A549 (cell line): ENCODE measurements around the gene BBS4.

Experiments used
- CEBPB ChIP-seq, 2 experiments: fragments of >200 bp in 1 of 2; sonication (Bioruptor Twin) in 1 of 2; formaldehyde crosslinking in 1 of 2; IDR thresholded peaks; 2 replicates each; pipeline ENCODE4 v1.6.1; 2012 to 2016
- CHD4 ChIP-seq: fragments of 200-600 bp; sonication (generic); IDR thresholded peaks from 2 replicates; pipeline ENCODE4 v1.6.1; 2016; ENCODE audit warnings: antibody characterized with exemption, mild to moderate bottlenecking, borderline replicate concordance
- EHMT2 ChIP-seq: fragments of 200-600 bp; sonication (generic); IDR thresholded peaks from 2 replicates; pipeline ENCODE4 v1.6.1; 2016; ENCODE audit warnings: antibody characterized with exemption, low read depth, mild to moderate bottlenecking, moderate library complexity
- POLR2A ChIP-seq: IDR thresholded peaks from 2 replicates; pipeline ENCODE4 v1.6.1; 2012; ENCODE audit warnings: mild to moderate bottlenecking, low read length
- RAD21 ChIP-seq, 2 experiments: fragments of >200 bp in 1 of 2; sonication (Bioruptor Twin) in 1 of 2; formaldehyde crosslinking in 1 of 2; IDR thresholded peaks in 1 of 2; conservative IDR thresholded peaks in 1 of 2; 2 replicates in 1 of 2; 3 replicates in 1 of 2; pipeline ENCODE4 v1.6.1; 2012 to 2018; ENCODE audit warnings: inconsistent platforms in 1 of 2
- TF ChIP-seq, protein P1 (sequence below): fragments of >200 bp; sonication (Bioruptor Twin); formaldehyde crosslinking; IDR thresholded peaks from 3 replicates; pipeline ENCODE4 v1.5.1; 2016

DNA sequence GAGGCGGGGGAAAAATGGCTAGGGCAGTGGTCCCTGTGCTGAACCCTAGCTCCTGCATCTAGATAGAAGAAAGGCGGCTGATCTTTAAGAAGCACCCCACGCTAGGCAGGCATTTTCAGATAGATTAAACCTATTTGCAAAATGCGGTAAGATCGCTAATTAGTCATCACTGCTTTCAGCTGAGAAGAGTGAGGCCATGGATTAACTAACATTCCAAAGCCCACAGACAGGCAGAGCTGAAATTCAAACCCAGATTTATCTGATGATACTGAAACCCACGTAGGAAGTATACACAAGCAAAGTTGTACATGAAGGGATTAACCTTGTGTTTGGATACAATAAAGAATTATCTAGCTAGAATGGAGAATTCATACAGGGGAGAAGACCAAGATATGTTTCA, 92.8 kb downstream of the BBS4 start:
- TF ChIP-seq, protein P1, sequence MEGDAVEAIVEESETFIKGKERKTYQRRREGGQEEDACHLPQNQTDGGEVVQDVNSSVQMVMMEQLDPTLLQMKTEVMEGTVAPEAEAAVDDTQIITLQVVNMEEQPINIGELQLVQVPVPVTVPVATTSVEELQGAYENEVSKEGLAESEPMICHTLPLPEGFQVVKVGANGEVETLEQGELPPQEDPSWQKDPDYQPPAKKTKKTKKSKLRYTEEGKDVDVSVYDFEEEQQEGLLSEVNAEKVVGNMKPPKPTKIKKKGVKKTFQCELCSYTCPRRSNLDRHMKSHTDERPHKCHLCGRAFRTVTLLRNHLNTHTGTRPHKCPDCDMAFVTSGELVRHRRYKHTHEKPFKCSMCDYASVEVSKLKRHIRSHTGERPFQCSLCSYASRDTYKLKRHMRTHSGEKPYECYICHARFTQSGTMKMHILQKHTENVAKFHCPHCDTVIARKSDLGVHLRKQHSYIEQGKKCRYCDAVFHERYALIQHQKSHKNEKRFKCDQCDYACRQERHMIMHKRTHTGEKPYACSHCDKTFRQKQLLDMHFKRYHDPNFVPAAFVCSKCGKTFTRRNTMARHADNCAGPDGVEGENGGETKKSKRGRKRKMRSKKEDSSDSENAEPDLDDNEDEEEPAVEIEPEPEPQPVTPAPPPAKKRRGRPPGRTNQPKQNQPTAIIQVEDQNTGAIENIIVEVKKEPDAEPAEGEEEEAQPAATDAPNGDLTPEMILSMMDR, result no peak
- TF ChIP-seq POLR2A, result no peak
- no peak for TF ChIP-seq CEBPB (IDR thresholded peaks at IDR 0.05)
- TF ChIP-seq CHD4, result no peak
- no peak for TF ChIP-seq EHMT2
- TF ChIP-seq RAD21 (conservative IDR thresholded peaks at IDR 0.05 in 1 of 2, IDR thresholded peaks at IDR 0.05 in 1 of 2), result no peak
